ENCODE measurements around the gene GTPBP1. TPM values are rescaled to one million over a fixed set of nuclear protein-coding genes. Genes with fewer than 3 reads are reported as not detected.

The GTPBP1 gene
- total RNA-seq, 1 donor from 2014 or later, result 19.3 TPM

DNA sequence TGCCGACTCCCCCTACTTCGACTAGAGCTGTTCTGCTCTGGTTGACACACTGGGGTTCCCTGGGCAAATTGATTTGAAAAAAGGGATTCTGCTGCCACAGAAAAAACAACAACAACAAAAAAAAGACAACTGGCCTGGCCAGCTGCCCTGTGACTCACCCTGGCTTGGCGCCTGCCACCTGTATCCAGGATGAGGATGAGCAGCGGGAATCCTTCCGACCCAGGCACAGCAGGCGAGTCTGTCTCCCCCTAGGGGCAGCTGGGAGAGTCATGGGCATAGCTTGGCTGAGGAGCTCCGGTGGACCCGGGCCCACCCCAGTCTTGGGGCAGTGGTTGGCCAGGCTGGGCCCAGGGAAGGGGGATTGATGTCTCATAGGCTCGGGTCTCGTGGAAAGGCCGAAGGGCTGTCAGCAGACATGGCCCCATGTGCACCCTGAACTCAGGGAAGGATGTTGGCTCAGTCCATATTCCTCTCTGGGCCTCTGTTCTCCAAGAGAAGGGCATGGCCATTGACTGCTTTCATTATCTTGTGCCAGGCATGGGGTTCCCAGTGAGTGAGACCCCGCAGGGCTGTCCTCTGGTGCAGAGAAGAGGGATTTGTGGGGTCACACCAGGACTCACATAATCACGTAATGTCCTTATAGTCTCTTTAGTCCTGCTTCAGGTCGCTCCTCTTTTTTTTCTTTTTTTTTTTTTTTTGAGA lies 60.5 kb downstream of the GTPBP1 start:
- H3K4me1 ChIP-seq (ENCODE audit: control insufficient read depth in 3 of 3, insufficient read depth in 3 of 3, low read length in 3 of 3), result peaks cover 0 to 13% (median 3%) of the 10 kb centered on the region in 3 donors

DNA sequence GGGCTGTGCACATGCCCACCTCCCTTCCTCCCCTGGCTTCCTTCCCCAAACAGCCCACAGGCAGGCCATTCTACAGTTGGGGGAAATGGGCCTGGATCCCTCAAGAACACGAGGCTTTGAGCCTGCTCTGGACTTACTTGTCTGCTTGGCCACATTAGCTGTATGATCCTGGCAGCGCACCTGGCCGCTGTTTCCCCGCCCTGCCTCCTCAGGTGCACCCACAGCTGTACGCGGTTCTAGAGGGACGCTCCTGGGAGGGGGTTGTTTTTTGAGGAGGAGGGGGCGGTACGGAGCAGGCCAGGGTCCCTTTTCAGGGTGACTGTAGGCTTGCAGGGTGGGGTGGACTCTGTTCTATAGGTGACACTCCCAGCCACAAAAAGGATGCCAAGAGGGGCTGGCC lies 61.6 kb downstream of the GTPBP1 start:
- no peaks in the 10 kb centered on the region for H3K36me3 ChIP-seq (ENCODE audit: control insufficient read depth in 3 of 3, insufficient read depth in 3 of 3, low read length in 3 of 3)
- H3K27ac ChIP-seq (ENCODE audit: low read depth, low read length), result no peak overlapping the region
- H3K9ac ChIP-seq (ENCODE audit: low read depth in 1 of 3, low read length in 3 of 3), result no peak overlapping the region
- no peak overlapping the region for H3K4me3 ChIP-seq (ENCODE audit: low read length in 3 of 3)
- H3K9me3 ChIP-seq (ENCODE audit: control insufficient read depth in 3 of 3, low read length in 3 of 3), result no peaks in the 10 kb centered on the region
- H3K27me3 ChIP-seq (ENCODE audit: control insufficient read depth in 3 of 3, insufficient read depth in 3 of 3, low read length in 3 of 3), result peaks cover 3 to 29% (median 16%) of the 10 kb centered on the region in 3 donors
- peaks cover 0 to 13% (median 3%) of the 10 kb centered on the region in 3 donors for H3K4me1 ChIP-seq (ENCODE audit: control insufficient read depth in 3 of 3, insufficient read depth in 3 of 3, low read length in 3 of 3)

More for the DNA sequence above, 60.5 kb downstream of the GTPBP1 start:
- Histone ChIP-seq H3K4me3 (ENCODE audit: low read length in 3 of 3) (no peak overlapping the region), H3K9ac (ENCODE audit: low read depth in 1 of 3, low read length in 3 of 3) (no peak overlapping the region), H3K9me3 (ENCODE audit: control insufficient read depth in 3 of 3, low read length in 3 of 3) (no peaks in the 10 kb centered on the region), H3K36me3 (ENCODE audit: control insufficient read depth in 3 of 3, insufficient read depth in 3 of 3, low read length in 3 of 3) (no peaks in the 10 kb centered on the region), H3K27ac (ENCODE audit: low read depth, low read length) (no peak overlapping the region), H3K27me3 (ENCODE audit: control insufficient read depth in 3 of 3, insufficient read depth in 3 of 3, low read length in 3 of 3) (peaks cover 3 to 32% (median 16%) of the 10 kb centered on the region in 3 donors)

DNA sequence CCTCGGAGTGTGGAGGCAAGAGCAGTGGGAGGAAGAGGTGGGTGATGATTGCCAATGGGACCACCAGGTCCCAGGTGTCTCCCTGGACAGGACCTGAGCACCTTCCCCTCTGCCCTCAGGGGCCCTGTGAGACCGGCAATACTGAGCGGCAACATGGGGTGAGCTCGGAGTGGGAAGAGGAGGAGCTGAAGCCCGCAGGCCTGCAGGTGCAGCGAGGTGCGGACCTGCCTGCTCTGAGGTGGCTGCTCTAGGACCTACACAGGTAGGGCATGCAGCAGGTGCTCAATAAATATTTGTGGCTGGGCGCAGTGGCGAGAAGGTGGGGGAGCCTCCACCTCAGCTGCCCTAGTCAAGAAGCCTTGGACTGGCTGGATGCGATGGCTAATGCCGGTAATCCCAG lies 62.3 kb downstream of the GTPBP1 start:
- Histone ChIP-seq H3K36me3 (ENCODE audit: control insufficient read depth in 3 of 3, insufficient read depth in 3 of 3, low read length in 3 of 3) (no peaks in the 10 kb centered on the region), H3K9ac (ENCODE audit: low read depth in 1 of 3, low read length in 3 of 3) (no peak overlapping the region), H3K27ac (ENCODE audit: low read depth, low read length) (no peak overlapping the region), H3K4me3 (ENCODE audit: low read length in 3 of 3) (no peak overlapping the region), H3K9me3 (ENCODE audit: control insufficient read depth in 3 of 3, low read length in 3 of 3) (no peaks in the 10 kb centered on the region), H3K27me3 (ENCODE audit: control insufficient read depth in 3 of 3, insufficient read depth in 3 of 3, low read length in 3 of 3) (peaks cover 3 to 24% (median 16%) of the 10 kb centered on the region in 3 donors), H3K4me1 (ENCODE audit: control insufficient read depth in 3 of 3, insufficient read depth in 3 of 3, low read length in 3 of 3) (peaks cover 0 to 13% (median 3%) of the 10 kb centered on the region in 3 donors)

- Histone ChIP-seq H3K27ac (ENCODE audit: low read depth, low read length) (no peak overlapping the region), H3K9me3 (ENCODE audit: control insufficient read depth in 3 of 3, low read length in 3 of 3) (no peaks in the 10 kb centered on the region), H3K4me3 (ENCODE audit: low read length in 3 of 3) (no peak overlapping the region), H3K9ac (ENCODE audit: low read depth in 1 of 3, low read length in 3 of 3) (no peak overlapping the region), H3K4me1 (ENCODE audit: control insufficient read depth in 3 of 3, insufficient read depth in 3 of 3, low read length in 3 of 3) (peaks cover 0 to 3% (median 0%) of the 10 kb centered on the region in 3 donors), H3K27me3 (ENCODE audit: control insufficient read depth in 3 of 3, insufficient read depth in 3 of 3, low read length in 3 of 3) (peaks cover 3 to 16% (median 14%) of the 10 kb centered on the region in 3 donors), H3K36me3 (ENCODE audit: control insufficient read depth in 3 of 3, insufficient read depth in 3 of 3, low read length in 3 of 3) (no peaks in the 10 kb centered on the region)
Measured at GRCh38 chr22:38770257-38770949, 64.7 kb downstream of the GTPBP1 start.

DNA sequence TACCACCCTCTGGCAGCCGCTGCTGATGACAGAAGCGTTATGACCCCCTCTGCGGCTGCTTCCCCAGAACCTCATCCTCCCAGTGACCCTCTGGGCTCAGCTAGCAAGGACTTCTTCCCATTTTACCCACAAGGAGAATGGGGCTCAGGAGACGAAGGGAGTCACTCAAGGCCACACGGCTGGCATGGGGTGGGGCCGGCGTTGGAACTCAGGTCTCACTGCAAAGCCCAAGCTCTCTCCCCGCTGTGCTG lies 66.8 kb downstream of the GTPBP1 start:
- H3K9ac ChIP-seq (ENCODE audit: low read depth in 1 of 3, low read length in 3 of 3), result no peak overlapping the region
- peaks cover 0 to 12% (median 12%) of the 10 kb centered on the region in 3 donors for H3K4me1 ChIP-seq (ENCODE audit: control insufficient read depth in 3 of 3, insufficient read depth in 3 of 3, low read length in 3 of 3)
- H3K4me3 ChIP-seq (ENCODE audit: low read length in 3 of 3), result no peak overlapping the region
- no peaks in the 10 kb centered on the region for H3K9me3 ChIP-seq (ENCODE audit: control insufficient read depth in 3 of 3, low read length in 3 of 3)
- H3K27me3 ChIP-seq (ENCODE audit: control insufficient read depth in 3 of 3, insufficient read depth in 3 of 3, low read length in 3 of 3), result peaks cover 2 to 4% (median 3%) of the 10 kb centered on the region in 3 donors
- no peak overlapping the region for H3K27ac ChIP-seq (ENCODE audit: low read depth, low read length)
- no peaks in the 10 kb centered on the region for H3K36me3 ChIP-seq (ENCODE audit: control insufficient read depth in 3 of 3, insufficient read depth in 3 of 3, low read length in 3 of 3)

GRCh38 chr22:38773363-38773946 lies 67.7 kb downstream of the GTPBP1 start:
- H3K4me3 ChIP-seq (ENCODE audit: low read length in 3 of 3), result no peak overlapping the region
- no peak overlapping the region for H3K27ac ChIP-seq (ENCODE audit: low read depth, low read length)
- H3K9ac ChIP-seq (ENCODE audit: low read depth in 1 of 3, low read length in 3 of 3), result no peak overlapping the region
- H3K36me3 ChIP-seq (ENCODE audit: control insufficient read depth in 3 of 3, insufficient read depth in 3 of 3, low read length in 3 of 3), result peaks cover 0 to 2% (median 0%) of the 10 kb centered on the region in 3 donors
- H3K27me3 ChIP-seq (ENCODE audit: control insufficient read depth in 3 of 3, insufficient read depth in 3 of 3, low read length in 3 of 3), result peaks cover 0 to 3% (median 0%) of the 10 kb centered on the region in 3 donors
- H3K4me1 ChIP-seq (ENCODE audit: control insufficient read depth in 3 of 3, insufficient read depth in 3 of 3, low read length in 3 of 3), result peaks cover 0 to 18% (median 14%) of the 10 kb centered on the region in 3 donors
- no peaks in the 10 kb centered on the region for H3K9me3 ChIP-seq (ENCODE audit: control insufficient read depth in 3 of 3, low read length in 3 of 3)

- H3K4me1 ChIP-seq (ENCODE audit: control insufficient read depth in 3 of 3, insufficient read depth in 3 of 3, low read length in 3 of 3), result peaks cover 0 to 18% (median 14%) of the 10 kb centered on the region in 3 donors
- no peak overlapping the region for H3K9ac ChIP-seq (ENCODE audit: low read depth in 1 of 3, low read length in 3 of 3)
- H3K9me3 ChIP-seq (ENCODE audit: control insufficient read depth in 3 of 3, low read length in 3 of 3), result no peaks in the 10 kb centered on the region
- no peaks in the 10 kb centered on the region for H3K27me3 ChIP-seq (ENCODE audit: control insufficient read depth in 3 of 3, insufficient read depth in 3 of 3, low read length in 3 of 3)
- H3K36me3 ChIP-seq (ENCODE audit: control insufficient read depth in 3 of 3, insufficient read depth in 3 of 3, low read length in 3 of 3), result peaks cover 0 to 6% (median 3%) of the 10 kb centered on the region in 3 donors
- H3K27ac ChIP-seq (ENCODE audit: low read depth, low read length), result no peak overlapping the region
- H3K4me3 ChIP-seq (ENCODE audit: low read length in 3 of 3), result no peak overlapping the region
Measured at GRCh38 chr22:38774496-38775166, 68.9 kb downstream of the GTPBP1 start.

GRCh38 chr22:38775656-38776055 lies 69.9 kb downstream of the GTPBP1 start:
- H3K9me3 ChIP-seq (ENCODE audit: control insufficient read depth in 3 of 3, low read length in 3 of 3), result no peaks in the 10 kb centered on the region

DNA sequence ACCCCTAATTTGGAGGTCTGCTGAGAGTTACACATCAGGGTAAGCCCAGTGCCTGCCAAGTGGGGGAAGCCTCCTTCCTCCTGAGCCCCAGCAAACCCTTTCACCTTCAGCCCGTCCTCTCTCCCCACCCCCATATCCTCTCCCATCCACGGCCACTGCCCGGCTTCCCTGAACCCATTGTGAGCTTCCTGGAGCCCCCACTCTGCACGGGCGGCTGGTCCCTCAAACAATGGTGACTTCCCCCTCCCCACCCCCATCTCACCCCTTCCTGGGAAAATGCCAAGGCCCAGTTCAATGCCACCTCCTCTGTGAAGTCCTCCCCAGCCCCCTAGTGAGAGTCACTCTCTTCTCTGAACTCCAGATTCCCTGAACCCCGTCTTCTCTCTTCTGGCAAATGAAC lies 70.3 kb downstream of the GTPBP1 start:
- Histone ChIP-seq H3K27ac (ENCODE audit: low read depth, low read length) (no peak overlapping the region), H3K9ac (ENCODE audit: low read depth in 1 of 3, low read length in 3 of 3) (no peak overlapping the region), H3K9me3 (ENCODE audit: control insufficient read depth in 3 of 3, low read length in 3 of 3) (no peaks in the 10 kb centered on the region), H3K4me3 (ENCODE audit: low read length in 3 of 3) (no peak overlapping the region), H3K27me3 (ENCODE audit: control insufficient read depth in 3 of 3, insufficient read depth in 3 of 3, low read length in 3 of 3) (no peaks in the 10 kb centered on the region), H3K36me3 (ENCODE audit: control insufficient read depth in 3 of 3, insufficient read depth in 3 of 3, low read length in 3 of 3) (peaks cover 7 to 16% (median 8%) of the 10 kb centered on the region in 3 donors), H3K4me1 (ENCODE audit: control insufficient read depth in 3 of 3, insufficient read depth in 3 of 3, low read length in 3 of 3) (peaks cover 0 to 20% (median 16%) of the 10 kb centered on the region in 3 donors)

More at GRCh38 chr22:38775656-38776055, 69.9 kb downstream of the GTPBP1 start:
- Histone ChIP-seq H3K36me3 (ENCODE audit: control insufficient read depth in 3 of 3, insufficient read depth in 3 of 3, low read length in 3 of 3) (peaks cover 3 to 11% (median 5%) of the 10 kb centered on the region in 3 donors), H3K4me1 (ENCODE audit: control insufficient read depth in 3 of 3, insufficient read depth in 3 of 3, low read length in 3 of 3) (peaks cover 0 to 18% (median 14%) of the 10 kb centered on the region in 3 donors), H3K9ac (ENCODE audit: low read depth in 1 of 3, low read length in 3 of 3) (no peak overlapping the region), H3K27ac (ENCODE audit: low read depth, low read length) (no peak overlapping the region), H3K4me3 (ENCODE audit: low read length in 3 of 3) (no peak overlapping the region), H3K27me3 (ENCODE audit: control insufficient read depth in 3 of 3, insufficient read depth in 3 of 3, low read length in 3 of 3) (no peaks in the 10 kb centered on the region)

Data from skeletal muscle tissue (tissue), 4 donors.